HG03095 (cell line): ENCODE results near the gene RBM20.
"Not testable (repeated sequence)": the region's sequence is repeated elsewhere in the genome, so short reads cannot be mapped to it uniquely, and the experiment has no call there.

Experiments
- ATAC-seq: cut with Tn5 transposase; IDR thresholded peaks from one replicate; pipeline ENCODE4 v1.9.1; 2021; ENCODE audit warnings: moderate library complexity; ENCODE audit not compliant: unreplicated experiment

Gene RBM20

DNA sequence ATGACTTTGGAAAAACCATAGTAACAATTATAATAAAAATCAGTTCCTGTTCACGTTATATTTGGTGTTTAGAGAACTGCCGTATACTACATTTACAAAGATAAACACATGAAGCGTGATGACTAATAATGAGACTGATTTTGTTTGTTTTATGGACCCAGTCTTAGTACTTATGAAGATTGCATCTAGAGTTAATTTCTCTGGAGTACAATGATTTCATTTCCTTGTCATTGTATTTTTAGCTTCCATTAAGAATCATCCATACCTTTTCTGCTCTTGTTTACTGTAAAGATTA, 2.9 kb downstream of the RBM20 start:
- no peak for ATAC-seq

DNA sequence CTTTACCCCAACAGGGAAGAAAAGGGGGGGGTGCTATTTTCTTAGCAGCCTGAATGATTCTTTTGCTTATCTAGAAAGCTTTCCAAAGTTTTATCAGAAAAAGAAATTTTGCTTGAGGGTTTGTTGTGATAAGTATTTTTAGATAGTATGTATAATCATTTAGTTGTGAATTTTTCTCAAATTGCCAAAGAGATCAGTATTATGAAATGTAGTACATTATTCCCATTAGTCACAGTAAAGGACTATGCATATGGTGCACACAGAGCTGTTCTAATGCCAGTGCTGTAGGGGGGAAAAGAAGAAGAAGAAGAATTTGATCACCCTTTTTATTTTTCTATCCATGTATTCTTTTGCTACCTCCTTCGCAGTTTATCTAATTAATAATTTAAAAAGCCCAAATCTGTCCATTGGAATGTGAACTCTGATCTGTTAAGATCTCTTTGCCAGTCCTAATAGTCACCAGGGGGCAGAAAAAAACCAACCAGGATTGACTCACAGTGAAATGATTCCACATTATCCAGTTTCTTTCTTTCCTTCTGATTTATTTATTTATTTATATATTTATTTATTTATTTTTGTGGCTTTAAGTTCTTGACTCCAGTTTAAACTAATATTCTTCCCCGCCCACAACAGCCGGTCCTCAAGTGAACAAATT, 4.7 kb downstream of the RBM20 start:
- no peak for ATAC-seq

DNA sequence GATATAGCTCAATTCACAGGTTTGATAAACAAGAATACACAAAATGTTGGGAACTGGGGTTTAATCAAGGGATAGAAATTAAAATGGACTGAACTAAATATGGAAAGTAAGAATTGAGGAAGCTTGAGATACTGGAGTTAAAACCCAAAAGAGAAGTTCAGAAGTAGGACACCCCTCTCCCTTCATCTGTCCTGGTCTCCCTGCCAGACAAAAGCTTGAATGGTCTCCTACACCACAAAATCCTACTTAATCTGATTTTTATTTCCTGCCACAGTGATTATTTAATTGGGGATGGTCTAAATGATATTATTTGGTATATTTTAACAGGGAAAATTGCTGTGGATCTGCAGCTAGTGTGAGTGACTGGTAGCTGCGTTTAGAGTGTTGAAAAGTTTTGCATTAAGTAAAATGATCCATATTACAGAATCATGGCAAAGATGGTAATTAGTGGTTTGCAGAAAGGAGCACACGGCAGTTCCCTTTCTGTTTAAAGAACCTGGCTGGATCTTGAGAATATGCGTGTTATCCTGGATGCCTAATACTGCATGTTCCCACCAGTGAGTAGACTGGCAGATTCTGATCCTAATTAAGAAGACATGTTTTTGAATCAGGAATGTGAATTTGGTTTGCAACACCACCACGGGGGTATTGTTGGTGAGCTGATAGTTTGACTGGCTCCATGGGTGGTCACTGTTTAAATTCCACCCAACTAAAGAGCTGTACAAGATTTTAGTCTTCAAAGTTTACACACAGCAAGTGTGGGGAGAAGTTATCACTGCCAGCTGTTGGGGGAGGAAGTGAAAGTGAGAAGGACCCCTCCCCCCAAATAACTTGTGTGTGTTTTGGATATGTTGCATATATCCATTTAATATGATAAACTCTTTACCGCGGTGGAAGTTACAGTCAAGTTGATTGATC, 5.5 kb downstream of the RBM20 start:
- ATAC-seq, result no peak

DNA sequence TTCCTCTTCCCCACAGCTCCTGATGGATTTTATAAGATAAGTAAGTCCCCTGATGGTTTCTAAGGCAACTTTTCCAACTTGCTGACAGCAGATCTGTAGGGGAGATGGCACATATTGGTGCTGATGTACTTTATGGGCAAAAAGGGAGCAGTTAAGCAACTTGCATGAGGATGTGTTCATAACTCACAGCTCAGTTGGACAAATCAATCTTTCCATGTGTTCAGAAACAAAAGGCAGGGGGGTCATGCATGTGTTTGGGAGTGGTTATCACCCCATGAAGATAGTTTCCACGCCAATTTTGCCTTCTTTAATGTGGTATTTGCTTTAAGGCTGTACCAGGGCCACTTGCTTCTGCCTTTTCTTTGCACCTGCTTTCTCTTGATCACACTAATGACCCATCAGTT, 6.1 kb downstream of the RBM20 start:
- no peak for ATAC-seq

DNA sequence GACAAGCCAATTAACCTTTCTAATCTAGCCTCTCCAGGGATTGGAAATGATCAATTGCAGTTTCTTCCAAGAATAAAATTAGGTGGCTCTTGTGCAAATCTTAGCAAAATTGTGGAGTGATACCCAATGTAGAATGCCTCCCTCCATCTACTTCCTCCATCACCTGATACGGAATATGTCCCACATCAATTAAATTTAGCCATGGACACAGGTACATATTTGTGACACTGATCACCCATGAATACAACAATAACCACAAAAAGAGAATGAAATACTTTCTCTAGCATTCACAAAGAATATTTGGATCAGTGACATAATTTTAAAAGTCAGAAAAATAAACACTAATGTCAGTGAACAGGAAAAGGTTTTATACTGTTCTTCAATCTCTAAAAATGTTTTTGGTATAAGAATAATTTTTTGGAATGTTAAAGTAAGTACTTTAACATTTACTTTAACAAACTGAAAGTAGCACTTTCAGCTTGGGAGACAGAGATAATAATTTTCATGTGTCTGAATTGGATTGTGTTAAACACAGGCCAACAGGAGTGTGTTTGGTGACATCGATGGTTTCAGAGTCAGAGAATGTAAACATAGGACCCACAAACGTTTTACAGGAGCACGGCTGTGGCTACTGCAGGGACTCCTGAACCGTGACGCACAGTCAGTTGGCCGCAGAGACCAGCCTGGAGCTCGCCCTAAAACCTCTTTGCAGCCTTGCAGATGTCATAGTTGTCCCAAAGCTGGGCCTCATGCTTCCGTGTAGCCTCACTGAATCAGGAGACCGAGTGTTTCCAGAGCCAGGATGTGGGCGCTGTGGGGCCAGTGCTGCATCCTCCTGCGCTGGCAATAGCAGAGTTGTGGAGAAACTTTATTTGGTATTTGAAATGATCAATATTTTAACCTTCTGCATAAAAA, 7.2 kb downstream of the RBM20 start:
- peak; percentile 84 for ATAC-seq

DNA sequence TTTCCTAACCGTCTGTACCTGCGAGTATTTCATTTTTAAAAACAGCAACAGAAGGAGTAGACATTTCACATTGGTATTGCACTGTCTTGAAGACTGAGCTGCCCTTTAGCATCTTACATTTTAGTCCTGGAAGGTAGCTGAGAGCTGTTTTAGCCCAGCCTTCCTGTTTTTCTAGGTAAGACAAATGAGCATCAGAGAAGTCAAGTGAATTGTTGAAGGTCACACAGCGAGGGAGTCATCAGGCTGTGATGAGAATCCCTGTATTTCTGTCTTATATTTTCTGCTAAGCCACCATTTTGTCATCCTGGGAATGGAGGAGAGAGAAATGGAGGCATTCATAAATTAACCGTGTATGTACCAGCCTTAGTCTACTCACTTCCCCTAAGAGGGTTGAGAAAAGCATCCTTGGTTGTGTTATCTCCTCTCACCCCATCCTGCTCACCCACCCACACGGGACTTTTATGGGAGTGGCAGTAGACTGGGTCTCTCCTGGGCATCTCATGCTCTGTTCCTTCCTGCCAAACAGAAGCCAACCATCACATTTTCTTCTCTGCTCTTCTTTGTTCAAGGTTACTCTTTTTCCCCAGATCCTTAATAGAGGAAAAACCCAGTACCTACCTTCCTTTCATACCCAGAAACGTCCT, 8.5 kb downstream of the RBM20 start:
- no peak for ATAC-seq

DNA sequence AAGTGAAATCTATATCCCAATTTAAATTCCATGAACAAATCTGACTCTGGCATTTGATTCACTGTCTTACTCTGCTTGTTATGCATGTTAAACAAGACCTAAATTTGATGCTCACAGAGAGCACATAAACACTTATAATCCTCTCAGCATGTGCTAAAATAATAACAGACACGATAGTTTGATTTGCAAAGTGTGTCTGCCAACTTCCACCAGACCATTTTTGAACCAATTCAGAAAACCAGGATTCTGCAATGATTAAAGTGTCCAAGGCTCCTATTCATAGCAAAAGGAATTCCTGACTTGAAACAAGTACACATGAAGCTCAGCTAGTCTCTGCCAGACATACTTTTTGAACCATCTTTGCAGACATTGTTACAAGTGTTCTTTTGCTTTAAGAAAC, 11.2 kb downstream of the RBM20 start:
- no peak for ATAC-seq

DNA sequence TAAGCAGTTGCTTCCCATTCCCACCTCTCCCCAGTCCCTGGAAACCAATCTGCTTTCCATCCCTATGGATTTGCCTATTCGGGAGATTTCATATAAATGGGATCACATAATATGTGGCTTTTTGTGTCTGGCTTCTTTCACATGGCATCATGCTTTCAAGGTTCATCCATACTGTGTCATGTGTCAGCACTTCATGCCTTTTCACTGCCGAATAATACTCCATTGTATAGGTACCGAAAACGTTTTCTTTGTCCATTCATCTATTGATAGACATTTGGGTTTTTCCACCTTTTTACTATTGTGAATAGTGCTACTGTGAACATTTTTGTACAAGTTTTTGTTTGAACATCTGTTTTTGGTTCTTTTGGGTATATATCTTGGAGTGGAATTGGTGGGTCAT, 12.5 kb downstream of the RBM20 start:
- no peak for ATAC-seq

DNA sequence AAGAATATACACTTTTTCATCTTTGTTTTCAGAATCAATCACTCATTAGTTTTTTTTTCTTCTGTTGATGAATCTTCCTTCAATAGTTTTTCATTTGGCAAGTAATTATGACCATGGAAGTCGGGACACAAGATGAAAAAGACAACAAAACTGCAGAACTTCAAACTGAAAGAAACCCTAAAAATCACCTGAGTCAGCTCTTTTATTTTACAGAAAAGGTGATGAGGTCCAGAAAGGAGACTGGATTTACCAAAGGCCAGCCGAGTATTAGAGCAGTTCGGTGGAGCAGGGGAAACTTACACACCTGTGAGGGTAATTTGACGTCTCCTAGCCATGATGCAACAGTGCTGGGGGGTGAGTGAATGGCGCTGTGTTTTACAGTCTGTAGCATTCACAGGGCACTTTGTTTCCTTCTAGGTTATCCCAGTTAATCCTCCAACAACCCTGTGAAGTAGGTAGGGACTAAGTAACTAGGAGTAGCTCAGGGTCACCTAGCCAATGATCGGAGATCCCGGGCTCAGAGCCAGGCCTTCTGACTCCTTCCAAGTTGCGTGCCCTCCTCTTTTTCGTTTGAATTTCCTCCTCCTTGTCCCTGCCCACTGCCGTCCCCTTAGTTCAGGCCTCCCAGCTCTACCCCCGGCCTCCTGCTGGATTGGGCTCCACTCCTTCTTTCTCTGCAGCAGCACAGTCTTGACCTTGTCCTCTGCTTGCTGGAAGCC, 14.0 kb downstream of the RBM20 start:
- no peak for ATAC-seq

DNA sequence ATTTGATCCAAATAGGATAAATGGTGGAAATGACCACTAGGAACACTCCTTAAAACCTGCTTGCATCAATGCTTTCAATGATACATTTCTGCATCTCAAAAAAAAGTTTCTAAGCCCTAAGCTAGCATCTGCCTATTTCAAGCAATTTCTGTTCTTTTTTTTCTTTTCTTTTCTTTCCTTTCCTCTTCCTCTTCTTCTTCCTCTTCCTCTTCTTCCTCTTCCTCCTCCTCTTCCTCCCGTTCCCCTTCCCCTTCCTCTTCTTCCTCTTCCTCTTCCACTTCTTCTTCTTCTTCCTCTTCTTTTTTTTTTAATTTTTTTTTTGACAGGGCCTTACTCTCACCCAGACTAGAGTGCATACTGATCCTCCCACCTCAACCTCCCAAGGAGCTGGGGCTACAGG, 15.4 kb downstream of the RBM20 start:
- ATAC-seq, result no peak

DNA sequence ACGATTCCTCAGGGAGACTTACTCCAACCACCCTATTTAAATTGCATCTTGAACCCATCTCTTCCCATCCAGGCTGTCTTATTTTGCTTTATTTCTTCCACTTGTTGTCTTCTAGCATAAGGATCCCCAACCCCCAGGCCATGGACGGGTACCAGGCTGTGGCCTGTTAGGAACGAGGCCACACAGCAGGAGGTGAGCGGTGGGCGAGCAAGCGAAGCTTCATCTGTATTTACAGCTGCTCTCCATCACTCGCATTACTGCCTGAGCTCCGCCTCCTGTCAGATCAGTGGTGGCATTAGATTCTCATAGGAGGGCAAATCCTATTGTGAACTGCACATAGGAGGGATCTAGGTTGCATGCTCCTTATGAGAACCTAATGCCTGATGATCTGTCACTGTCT, 16.2 kb downstream of the RBM20 start:
- not testable (repeated sequence) for ATAC-seq

DNA sequence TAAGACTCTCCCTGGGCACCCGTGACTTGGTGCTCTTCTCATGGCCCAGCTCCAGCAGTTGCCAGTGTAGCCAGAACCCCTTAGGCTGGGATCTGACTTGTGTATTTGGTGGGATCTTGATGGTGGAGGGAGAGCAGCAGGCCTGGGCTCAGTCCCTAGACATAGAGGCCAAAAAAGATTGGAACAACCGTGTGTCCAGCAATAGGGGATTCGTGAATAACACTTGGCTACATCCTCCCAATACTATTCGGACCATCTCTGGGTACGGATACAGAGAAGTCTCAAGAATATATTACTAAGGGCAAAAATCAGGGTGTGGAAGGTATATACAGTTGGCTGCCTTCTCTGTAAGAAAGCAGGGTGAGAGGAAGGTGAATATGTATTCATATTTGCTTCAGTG, 17.2 kb downstream of the RBM20 start:
- no peak for ATAC-seq

DNA sequence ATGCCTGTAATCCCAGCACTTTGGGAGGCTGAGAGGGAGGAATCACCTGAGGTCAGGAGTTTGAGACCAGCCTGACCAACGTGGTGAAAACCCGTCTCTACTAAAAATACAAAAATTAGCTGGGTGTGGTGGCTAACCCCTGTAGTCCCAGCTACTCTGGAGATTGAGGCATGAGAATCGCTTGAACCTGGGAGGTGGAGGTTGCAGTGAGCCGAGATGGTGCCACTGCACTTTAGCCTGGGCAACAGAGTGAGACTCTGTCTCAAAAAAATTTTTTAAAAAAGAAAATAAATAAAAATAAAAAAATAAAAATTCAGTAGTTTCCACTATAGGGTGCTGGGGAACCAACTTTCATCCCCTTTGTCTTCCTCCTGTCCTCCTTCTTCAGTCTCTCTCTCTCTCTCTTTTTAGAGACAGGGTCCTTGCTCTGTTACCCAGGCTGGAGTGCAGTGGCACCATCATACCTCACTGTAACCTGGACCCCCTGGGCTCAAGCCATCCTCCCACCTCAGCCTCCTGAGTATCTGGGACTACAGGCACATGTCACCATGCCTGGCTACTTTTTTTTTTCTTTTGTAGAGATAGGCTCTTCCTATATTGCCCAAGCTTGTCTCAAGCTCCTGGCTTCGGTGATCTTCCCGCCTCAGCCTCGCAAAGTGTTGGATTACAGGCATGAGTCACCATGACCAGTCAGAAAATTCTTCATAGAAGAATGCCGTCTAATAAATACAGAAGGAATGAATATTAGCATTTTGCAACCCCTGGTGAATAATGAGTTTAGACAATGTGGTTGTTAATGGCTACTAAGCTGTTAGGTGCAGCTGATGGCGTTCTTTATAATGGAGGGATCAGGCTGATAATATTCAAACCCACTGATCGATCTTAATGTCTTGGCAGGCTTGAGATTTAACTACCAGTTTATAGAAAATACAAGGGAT, 20.6 kb downstream of the RBM20 start:
- ATAC-seq, result no peak

DNA sequence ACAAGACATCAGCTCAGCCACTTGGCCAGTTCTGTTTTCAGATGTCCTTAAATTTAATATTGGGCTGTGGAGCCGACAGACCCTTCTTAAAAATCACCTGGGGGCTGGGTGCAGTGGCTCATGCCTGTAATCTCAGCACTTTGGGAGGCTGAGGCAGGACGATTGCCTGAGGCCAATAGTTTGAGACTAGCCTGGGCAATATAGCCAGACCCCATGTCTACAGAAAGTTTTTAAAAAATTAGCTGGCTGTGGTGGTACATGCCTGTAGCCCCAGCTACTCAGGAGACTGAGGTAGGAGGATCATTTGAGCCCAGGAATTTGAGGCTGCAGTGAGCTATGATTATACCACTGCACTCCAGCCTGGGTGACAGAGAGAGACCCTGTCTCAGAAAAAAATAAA, 22.1 kb downstream of the RBM20 start:
- not testable (repeated sequence) for ATAC-seq

DNA sequence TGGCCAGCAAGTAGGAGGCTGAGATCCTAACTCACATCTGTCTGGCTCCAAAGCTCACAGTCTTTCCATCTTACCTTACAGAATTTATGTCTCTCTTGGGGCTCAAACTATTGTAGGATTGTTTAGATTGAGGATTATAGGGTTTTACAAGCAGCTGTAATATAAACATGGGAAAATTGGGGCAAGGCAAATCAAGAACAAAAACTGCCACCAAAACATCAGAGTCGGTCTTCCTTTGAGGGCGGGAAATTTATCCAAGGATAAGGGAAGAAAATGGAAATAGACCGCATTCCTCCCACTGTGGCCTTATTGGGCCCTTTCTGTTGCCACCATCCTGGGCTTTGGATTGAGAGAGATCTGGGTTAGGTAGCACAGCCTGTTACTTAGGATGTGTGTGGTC, 22.5 kb downstream of the RBM20 start:
- ATAC-seq, result no peak

DNA sequence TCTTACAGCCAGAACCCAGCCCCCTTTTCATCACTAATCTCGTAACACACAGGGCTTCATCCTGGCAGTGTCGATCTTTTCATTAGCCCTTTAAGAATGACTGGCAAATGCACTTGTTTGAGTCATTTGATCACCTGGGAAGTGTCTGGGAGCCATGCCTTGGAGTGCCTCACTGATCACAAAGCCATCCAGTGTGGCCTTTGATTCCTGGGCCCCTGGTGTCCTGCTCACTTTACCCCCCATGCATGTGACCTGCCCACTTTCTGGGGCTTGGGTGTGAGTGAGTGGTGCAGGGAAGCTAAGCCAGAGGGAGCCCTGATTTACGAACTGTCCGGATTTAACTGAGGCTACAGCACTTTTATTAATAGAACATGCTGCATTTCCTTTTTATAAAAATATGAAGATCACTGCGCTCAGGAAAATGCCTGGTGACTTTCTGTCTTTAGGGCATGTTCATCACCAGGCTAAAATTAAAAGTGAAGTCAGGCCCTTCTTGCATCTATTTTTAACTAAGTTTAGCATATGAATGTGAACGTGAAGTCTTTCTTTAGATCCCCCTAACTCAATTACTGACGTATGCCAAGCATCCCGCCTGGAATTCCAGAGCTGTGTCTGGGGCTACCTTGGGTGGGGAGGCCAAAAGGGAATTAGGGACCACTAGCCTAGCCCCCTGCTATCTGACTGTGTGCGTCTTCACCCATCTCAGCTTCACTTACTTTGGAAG, 23.6 kb downstream of the RBM20 start:
- ATAC-seq, result no peak

DNA sequence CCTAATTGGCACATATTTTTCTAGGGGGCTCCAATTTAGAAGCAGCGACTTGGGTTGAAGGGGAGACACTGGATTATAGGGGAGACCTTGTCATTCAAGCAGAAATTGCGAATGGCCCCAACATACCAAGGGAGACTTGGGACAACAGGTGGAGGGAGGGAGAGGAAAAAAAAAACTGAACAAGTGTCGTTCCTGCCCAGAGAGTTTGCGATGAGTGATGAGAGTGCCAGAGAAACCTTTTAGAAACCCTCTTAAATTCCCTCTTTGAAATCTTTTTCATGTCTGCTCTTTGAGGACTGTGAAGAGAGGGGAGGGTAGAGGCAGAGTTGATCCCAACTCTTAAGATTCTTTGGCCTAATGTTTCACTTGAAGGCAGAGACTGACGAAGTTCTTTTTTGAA, 24.3 kb downstream of the RBM20 start:
- no peak for ATAC-seq

DNA sequence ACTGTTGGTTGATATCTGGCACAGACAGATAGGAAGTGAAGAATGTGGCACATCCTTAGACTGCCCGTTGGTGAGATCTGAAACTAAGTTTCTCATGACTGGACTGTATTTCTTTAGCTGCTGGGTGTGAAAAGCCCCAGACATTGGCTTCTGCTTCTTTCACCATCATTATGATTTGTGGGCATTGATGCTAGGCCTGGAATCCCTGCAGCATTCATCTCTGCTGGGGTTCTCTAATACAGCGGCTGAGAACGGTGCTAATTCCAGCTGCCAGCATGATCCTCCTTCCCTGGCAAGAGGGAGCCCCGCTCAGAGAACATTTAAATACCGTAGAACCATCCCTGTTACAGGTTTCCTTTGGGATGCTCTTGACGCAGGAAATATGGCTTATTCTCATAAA, 26.2 kb downstream of the RBM20 start:
- no peak for ATAC-seq
